IMR-90 (cell line): ENCODE measurements around the gene RPS6KL1. TPM values are rescaled to one million over a fixed set of nuclear protein-coding genes. Genes with fewer than 3 reads are reported as not detected.

Experiments used
- ATAC-seq: fragments of 200-7000 bp; cut with Tn5 transposase; 2 replicates; pipeline ENCODE4 v1.9.1; 2020; ENCODE audit warnings: low read depth, mild to moderate bottlenecking, moderate library complexity
- BruUV-seq: library from RNA; stranded (reverse); fragments of 400-500 nt; replicated peaks from 2 replicates; lab custom pipeline; 2021; lab: Mats Ljungman, UMichigan
- CTCF ChIA-PET: fragments of 300-600 bp; formaldehyde crosslinking; extraction: SDS; loops from one replicate; lab custom pipeline; 2021; ENCODE audit warnings: antibody characterized with exemption; lab: Yijun Ruan, JAX
- POLR2A ChIA-PET: fragments of 300-600 bp; sonication (Branson Sonifier 250); formaldehyde crosslinking; loops from one replicate; lab custom pipeline; 2022; ENCODE audit warnings: antibody characterized with exemption; ENCODE audit not compliant: unreplicated experiment; lab: Charles Lee
- DNase-seq: peaks from one replicate; pipeline ENCODE4 v3.0.0; 2013
- H2AFZ ChIP-seq: replicated peaks from 2 replicates; pipeline ENCODE3; 2013; ENCODE audit warnings: low read length, mild to moderate bottlenecking; ENCODE audit not compliant: poor library complexity
- H2AK5ac ChIP-seq: 2 replicates; pipeline ENCODE4 v1.6.1; 2013; ENCODE audit warnings: low read depth, low read length, inconsistent platforms
- H2AK9ac ChIP-seq: replicated peaks from 2 replicates; pipeline ENCODE3; 2013; ENCODE audit warnings: mild to moderate bottlenecking, low read depth, low read length, moderate library complexity; ENCODE audit not compliant: poor library complexity
- H2BK120ac ChIP-seq: 2 replicates; pipeline ENCODE4 v1.6.1; 2013; ENCODE audit warnings: low read depth, low read length, inconsistent platforms
- H2BK15ac ChIP-seq: 3 replicates; pipeline ENCODE4 v1.6.1; 2013; ENCODE audit warnings: low read depth, low read length, inconsistent platforms
- H2BK20ac ChIP-seq: 2 replicates; pipeline ENCODE4 v1.6.1; 2013; ENCODE audit warnings: low read depth, mild to moderate bottlenecking, inconsistent platforms, low read length, moderate library complexity
- H2BK5ac ChIP-seq: 2 replicates; pipeline ENCODE4 v1.6.1; 2013; ENCODE audit warnings: mild to moderate bottlenecking, low read depth, low read length, inconsistent platforms; ENCODE audit not compliant: poor library complexity, severe bottlenecking
- H3K14ac ChIP-seq: replicated peaks from 2 replicates; pipeline ENCODE4 v1.6.1; 2013; ENCODE audit warnings: low read depth, low read length, inconsistent platforms
- H3K18ac ChIP-seq: 2 replicates; pipeline ENCODE4 v1.6.1; 2013; ENCODE audit warnings: low read depth, low read length, control low read depth
- H3K23ac ChIP-seq: 2 replicates; pipeline ENCODE4 v1.6.1; 2013; ENCODE audit warnings: low read depth, low read length, inconsistent platforms
- H3K27ac ChIP-seq: 2 replicates; pipeline ENCODE4 v1.5.1; 2013; ENCODE audit warnings: mild to moderate bottlenecking, control low read depth, low read length; ENCODE audit not compliant: insufficient read depth
- H3K27me3 ChIP-seq: 2 replicates; pipeline ENCODE4 v1.6.1; 2013; ENCODE audit warnings: low read length; ENCODE audit not compliant: control insufficient read depth, insufficient read depth
- H3K36me3 ChIP-seq: 2 replicates; pipeline ENCODE4 v1.6.1; 2013; ENCODE audit warnings: low read length, mixed read lengths; ENCODE audit not compliant: control insufficient read depth, insufficient read depth
- H3K4ac ChIP-seq: 2 replicates; pipeline ENCODE4 v1.6.1; 2013; ENCODE audit warnings: low read depth, low read length, inconsistent platforms
- H3K4me1 ChIP-seq: 2 replicates; pipeline ENCODE4 v1.6.1; 2013; ENCODE audit warnings: low read length, mixed read lengths; ENCODE audit not compliant: control insufficient read depth, insufficient read depth
- H3K4me2 ChIP-seq: 2 replicates; pipeline ENCODE4 v1.6.1; 2013; ENCODE audit warnings: low read depth, mild to moderate bottlenecking, control low read depth, low read length, moderate library complexity
- H3K4me3 ChIP-seq: 2 replicates; pipeline ENCODE4 v1.5.1; 2013; ENCODE audit warnings: low read depth, mild to moderate bottlenecking, control low read depth, low read length, moderate library complexity; ENCODE audit not compliant: insufficient read depth
- H3K56ac ChIP-seq: 2 replicates; pipeline ENCODE4 v1.6.1; 2013; ENCODE audit warnings: low read length, inconsistent platforms; ENCODE audit not compliant: insufficient read depth; ENCODE audit errors: extremely low read depth
- H3K79me1 ChIP-seq, 2 experiments: 2 replicates each; pipeline ENCODE4 v1.6.1; 2013; ENCODE audit warnings: low read length in 2 of 2, inconsistent platforms in 1 of 2, low read depth in 1 of 2
- H3K9ac ChIP-seq: 2 replicates; pipeline ENCODE4 v1.6.1; 2013; ENCODE audit warnings: low read depth, low read length, control low read depth
- H3K9me1 ChIP-seq: 2 replicates; pipeline ENCODE4 v1.6.1; 2013; ENCODE audit warnings: low read length, inconsistent platforms; ENCODE audit not compliant: insufficient read depth
- H3K9me3 ChIP-seq: 2 replicates; pipeline ENCODE4 v1.6.1; 2013; ENCODE audit warnings: low read length; ENCODE audit not compliant: control insufficient read depth, insufficient read depth
- H4K20me1 ChIP-seq: 2 replicates; pipeline ENCODE4 v1.6.1; 2013; ENCODE audit warnings: low read length, inconsistent platforms; ENCODE audit not compliant: insufficient read depth
- H4K5ac ChIP-seq: 2 replicates; pipeline ENCODE4 v1.6.1; 2013; ENCODE audit warnings: mild to moderate bottlenecking, low read depth, low read length, control low read depth
- H4K8ac ChIP-seq, 2 experiments: 2 replicates each; pipeline ENCODE4 v1.6.1; 2013; ENCODE audit warnings: low read depth in 2 of 2, low read length in 2 of 2, control low read depth in 1 of 2, inconsistent platforms in 1 of 2
- H4K91ac ChIP-seq: 2 replicates; pipeline ENCODE4 v1.6.1; 2013; ENCODE audit warnings: low read depth, low read length, inconsistent platforms; ENCODE audit not compliant: insufficient read depth
- CEBPB ChIP-seq: IDR thresholded peaks from 2 replicates; pipeline ENCODE4 v1.6.1; 2012; ENCODE audit warnings: low read depth, low read length, improper control_type of control experiment
- CHD1 ChIP-seq: IDR thresholded peaks from 2 replicates; pipeline ENCODE4 v1.6.1; 2012; ENCODE audit warnings: low read depth, low read length, improper control_type of control experiment
- CTCF ChIP-seq: conservative IDR thresholded peaks from 2 replicates; pipeline ENCODE4 v1.5.1; 2012; ENCODE audit warnings: mild to moderate bottlenecking, low read depth, low read length, improper control_type of control experiment
- MAZ ChIP-seq: IDR thresholded peaks from 2 replicates; pipeline ENCODE4 v1.6.1; 2012; ENCODE audit warnings: low read depth, mild to moderate bottlenecking, low read length, improper control_type of control experiment, moderate library complexity, borderline replicate concordance
- NFE2L2 ChIP-seq: fragments of 150-350 bp; IDR thresholded peaks from 2 replicates; pipeline ENCODE4 v1.6.1; 2016; ENCODE audit warnings: low read depth, mild to moderate bottlenecking, low read length
- RCOR1 ChIP-seq: IDR thresholded peaks from 2 replicates; pipeline ENCODE4 v1.6.1; 2012; ENCODE audit warnings: mild to moderate bottlenecking, low read length, improper control_type of control experiment; ENCODE audit not compliant: insufficient replicate concordance
- USF2 ChIP-seq: fragments of 150-350 bp; IDR thresholded peaks from 2 replicates; pipeline ENCODE4 v1.6.1; 2017; ENCODE audit warnings: mild to moderate bottlenecking, antibody characterized with exemption, low read length, low read depth
- WGBS, 2 experiments: methylation state at CpG; one replicate each; pipeline versions ENCODE4 v1.1.5 to v1.1.7; 2013; ENCODE audit warnings: missing lambda C conversion rate in 2 of 2; ENCODE audit not compliant: insufficient read length in 1 of 2; ENCODE audit errors: extremely low coverage in 2 of 2; 5-methylcytosine and 5-hydroxymethylcytosine counted together
- dilution Hi-C: fragments of 300-500 bp; cut with HindIII; formaldehyde crosslinking; loops from one replicate; pipeline ENCODE4 v1.14.3; 2018; ENCODE audit warnings: low sequenced_read_pairs; ENCODE audit not compliant: unreplicated experiment
- in situ Hi-C: fragments of 300-500 bp; cut with MboI; formaldehyde crosslinking; loops from 3 replicates; pipeline ENCODE4 v1.14.3; 2019; ENCODE audit warnings: low sequenced_read_pairs, inconsistent platforms, mixed read lengths
- intact Hi-C: fragments of 100-400 bp; cut with micrococcal nuclease; formaldehyde crosslinking; loops from 2 replicates; pipeline ENCODE4 v1.10.0; 2022
- polyA plus RNA-seq, 3 experiments: library from polyadenylated mRNA; depleted of rRNA; stranded (reverse); fragments of >200 nt; gene quantifications; 2 replicates each; pipeline ENCODE4 v1.2.3, GENCODE V29; 2012; ENCODE audit warnings: low replicate concordance in 1 of 3
- total RNA-seq: library from RNA; depleted of rRNA; stranded (reverse); fragments of >200 nt; gene quantifications from 2 replicates; pipeline ENCODE4 v1.2.3, GENCODE V29; 2012

The RPS6KL1 gene
- total and polyA plus RNA-seq, 2 of the 4 experiments (the other 2 are of a cell fraction) = 0.72 to 1.7 TPM

GRCh38 chr14:74896400-74896799 is 26.7 kb downstream of the RPS6KL1 start:
- H3K56ac ChIP-seq = no peak overlapping the region
- no peak overlapping the region for H3K14ac ChIP-seq
- BruUV-seq = no TSS peak
- H3K4me1 ChIP-seq = no peaks in the 10 kb centered on the region
- no peak for TF ChIP-seq USF2
- TF ChIP-seq CTCF = no peak
- no peak for TF ChIP-seq NFE2L2
- no peak for TF ChIP-seq MAZ
- TF ChIP-seq RCOR1 = no peak
- TF ChIP-seq CEBPB = no peak
- no peak for TF ChIP-seq CHD1
- peaks cover 8% of the 10 kb centered on the region; the same call in 1 of the 2 replicates for H4K20me1 ChIP-seq
- H3K23ac ChIP-seq = no peak overlapping the region
- intact Hi-C loops (no loop called here), in situ Hi-C loops (no loop called here), dilution Hi-C loops (no loop called here)
- WGBS, 2 experiments = 100% methylated on average over 1 of the region's 3 CpGs; no CpG with 5 or more reads in 1 of the 2 experiments
- no peak overlapping the region for H2AK9ac ChIP-seq
- no peak overlapping the region for H3K4me2 ChIP-seq
- H2BK20ac ChIP-seq = no peak overlapping the region
- no peak overlapping the region for H4K91ac ChIP-seq
- H2BK120ac ChIP-seq = no peak overlapping the region
- H3K4me3 ChIP-seq = no peak overlapping the region
- H3K9me3 ChIP-seq = no peaks in the 10 kb centered on the region
- no peak for DNase-seq
- no peak overlapping the region for H4K5ac ChIP-seq
- H2AK5ac ChIP-seq = no peak overlapping the region
- H3K27ac ChIP-seq = no peak overlapping the region
- H3K36me3 ChIP-seq = peaks cover 79% of the 10 kb centered on the region
- H3K4ac ChIP-seq = no peak overlapping the region
- no peaks in the 10 kb centered on the region for H3K27me3 ChIP-seq
- H2BK5ac ChIP-seq = no peak overlapping the region
- ChIA-PET CTCF (interaction anchor here (0.5 kb wide), 1 partner anchor 406 kb away, joined by 3 read pairs; no protein-coding TSS in a partner anchor), POLR2A (no interaction called here)
- H3K79me1 ChIP-seq = peaks cover 34 to 44% of the 10 kb centered on the region in 2 experiments
- H4K8ac ChIP-seq = no peak overlapping the region
- no peak overlapping the region for H2BK15ac ChIP-seq
- H3K9me1 ChIP-seq = no peaks in the 10 kb centered on the region
- no peak overlapping the region for H3K9ac ChIP-seq
- ATAC-seq = no peak
- H3K18ac ChIP-seq = no peak overlapping the region
- H2AFZ ChIP-seq = no peak overlapping the region
